Mucosa of descending colon (tissue), 3 donors: ENCODE data around the gene RTN4R. TPM values are rescaled to one million over a fixed set of nuclear protein-coding genes. Genes with fewer than 3 reads are reported as not detected.

Source experiments
- ATAC-seq: fragments of 200-7000 bp; cut with Tn5 transposase; one replicate; pipeline ENCODE4 v1.9.1; 2020; ENCODE audit warnings: mild to moderate bottlenecking, moderate library complexity
- DNase-seq, 3 donors: peaks; one replicate each; pipeline ENCODE4 v3.0.0-alpha.2; 2020
- H3K36me3 ChIP-seq: fragments of 200-600 bp; one replicate; pipeline ENCODE4 v1.8.0; 2021; ENCODE audit warnings: low read depth, mild to moderate bottlenecking
- H3K4me1 ChIP-seq: fragments of 200-600 bp; one replicate; pipeline ENCODE4 v1.8.0; 2021; ENCODE audit warnings: low read depth, mild to moderate bottlenecking
- H3K4me3 ChIP-seq: fragments of 200-600 bp; one replicate; pipeline ENCODE4 v1.8.0; 2021; ENCODE audit warnings: mild to moderate bottlenecking
- H3K9me3 ChIP-seq: fragments of 200-600 bp; one replicate; pipeline ENCODE4 v1.8.0; 2021; ENCODE audit warnings: mild to moderate bottlenecking
- intact Hi-C, 2 donors: fragments of 100-400 bp; cut with DNase I in 1 of 2; cut with micrococcal nuclease in 1 of 2; formaldehyde crosslinking; loops; one replicate each; pipeline versions ENCODE4 v1.11.0 to v1.11.1; 2022; cut with DNase I, micrococcal nuclease
- total RNA-seq, 3 donors: library from RNA; stranded (reverse); fragmentation: NEBNext Ultra II Directional in 2 of 3; extraction: Animal tissue kit (Norgen Biotek cat#: 25700) in 2 of 3; gene quantifications; one replicate each; pipeline versions ENCODE4 v1.2.1 to v1.2.4, GENCODE V29; 2021 to 2023
- TF ChIP-seq, protein P1 (sequence below): fragments of 200-600 bp; IDR thresholded peaks from one replicate; pipeline ENCODE4 v1.8.0; 2022; ENCODE audit warnings: antibody characterized with exemption, mild to moderate bottlenecking
- donor health status: DM: no; HTN: no; CAD: no; lungs with moderate emphysema.
- donor health status: DM: no; HTN: no; CAD: no.
- donor health status: DM: no; HTN: yes; CAD: no.

Gene RTN4R
- total RNA-seq, 3 donors from 2014 or later: 1.6 to 3.5 (median 2.5) TPM

DNA sequence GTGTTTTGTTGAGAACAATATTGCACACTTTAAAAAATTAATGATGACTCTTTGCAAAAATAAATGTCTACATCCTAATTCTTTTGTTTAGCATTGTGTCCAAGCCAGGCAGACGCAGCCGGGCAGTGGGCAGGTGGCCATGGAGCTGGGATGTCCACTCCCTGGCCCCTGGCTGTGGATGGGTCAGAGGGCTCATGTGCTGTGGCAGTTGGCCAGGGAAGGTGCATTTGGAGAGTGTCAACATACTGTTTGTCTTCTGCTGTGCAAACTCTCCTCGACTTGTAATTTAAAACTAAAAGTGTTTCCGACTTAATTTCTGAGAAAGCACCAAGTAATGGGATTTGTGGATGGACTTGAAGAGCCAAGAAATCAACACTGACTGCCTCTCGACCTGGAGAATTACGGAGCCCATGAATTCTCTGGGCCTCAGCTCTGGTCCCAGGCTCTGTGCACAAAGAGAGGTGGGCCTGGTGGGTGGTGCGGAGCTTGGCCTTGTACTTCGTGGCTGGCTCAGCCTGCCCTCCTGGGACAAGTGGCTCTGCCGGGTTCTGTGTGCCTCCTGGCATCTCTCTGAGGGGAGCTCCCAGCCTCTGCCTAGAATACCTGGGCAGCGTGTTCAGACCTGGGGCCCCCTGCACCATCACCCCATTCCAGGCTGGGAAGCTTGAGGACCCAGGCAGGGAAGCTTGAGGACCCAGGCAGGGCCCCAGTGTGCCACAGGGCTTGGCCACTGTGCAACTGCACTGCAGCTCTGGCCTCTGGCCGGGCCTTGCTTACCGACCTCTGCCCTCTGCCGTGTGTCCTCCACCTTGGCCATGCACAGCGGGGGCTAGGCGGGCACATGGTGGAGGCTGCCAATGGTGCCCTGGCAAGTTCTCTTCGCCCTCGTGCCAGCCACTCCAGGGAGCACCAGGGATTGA is 46.4 kb downstream of the RTN4R start:
- TF ChIP-seq, protein P1, sequence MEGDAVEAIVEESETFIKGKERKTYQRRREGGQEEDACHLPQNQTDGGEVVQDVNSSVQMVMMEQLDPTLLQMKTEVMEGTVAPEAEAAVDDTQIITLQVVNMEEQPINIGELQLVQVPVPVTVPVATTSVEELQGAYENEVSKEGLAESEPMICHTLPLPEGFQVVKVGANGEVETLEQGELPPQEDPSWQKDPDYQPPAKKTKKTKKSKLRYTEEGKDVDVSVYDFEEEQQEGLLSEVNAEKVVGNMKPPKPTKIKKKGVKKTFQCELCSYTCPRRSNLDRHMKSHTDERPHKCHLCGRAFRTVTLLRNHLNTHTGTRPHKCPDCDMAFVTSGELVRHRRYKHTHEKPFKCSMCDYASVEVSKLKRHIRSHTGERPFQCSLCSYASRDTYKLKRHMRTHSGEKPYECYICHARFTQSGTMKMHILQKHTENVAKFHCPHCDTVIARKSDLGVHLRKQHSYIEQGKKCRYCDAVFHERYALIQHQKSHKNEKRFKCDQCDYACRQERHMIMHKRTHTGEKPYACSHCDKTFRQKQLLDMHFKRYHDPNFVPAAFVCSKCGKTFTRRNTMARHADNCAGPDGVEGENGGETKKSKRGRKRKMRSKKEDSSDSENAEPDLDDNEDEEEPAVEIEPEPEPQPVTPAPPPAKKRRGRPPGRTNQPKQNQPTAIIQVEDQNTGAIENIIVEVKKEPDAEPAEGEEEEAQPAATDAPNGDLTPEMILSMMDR: no peak
- H3K36me3 ChIP-seq: no peaks in the 10 kb centered on the region
- no peaks in the 10 kb centered on the region for H3K4me1 ChIP-seq
- ATAC-seq (no peak), DNase-seq (no peak)
- no peaks in the 10 kb centered on the region for H3K9me3 ChIP-seq
- intact Hi-C loops: no loop called here
- H3K4me3 ChIP-seq: no peak overlapping the region

DNA sequence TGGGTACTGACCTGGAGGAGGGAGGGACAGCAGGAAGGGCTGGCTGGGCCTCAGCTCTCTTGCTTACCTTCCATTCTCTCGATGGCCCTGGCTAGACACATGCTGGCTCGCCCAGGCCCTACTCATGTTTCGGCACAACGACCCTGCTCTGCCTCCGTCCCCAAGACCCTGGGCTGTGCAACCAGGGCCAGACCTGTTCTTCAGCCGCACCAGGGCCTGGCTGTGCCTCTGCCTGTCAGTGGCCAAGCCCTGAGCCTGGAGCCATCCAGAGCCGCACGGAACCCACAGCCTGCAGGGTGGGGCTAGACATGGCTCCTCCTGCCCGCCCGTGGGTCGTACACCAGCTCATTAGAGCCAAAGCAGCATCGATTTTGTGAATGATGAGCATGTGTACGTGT is 47.5 kb downstream of the RTN4R start:
- TF ChIP-seq, protein P1: no peak
- ATAC-seq: no peak
- intact Hi-C loops: no loop called here

DNA sequence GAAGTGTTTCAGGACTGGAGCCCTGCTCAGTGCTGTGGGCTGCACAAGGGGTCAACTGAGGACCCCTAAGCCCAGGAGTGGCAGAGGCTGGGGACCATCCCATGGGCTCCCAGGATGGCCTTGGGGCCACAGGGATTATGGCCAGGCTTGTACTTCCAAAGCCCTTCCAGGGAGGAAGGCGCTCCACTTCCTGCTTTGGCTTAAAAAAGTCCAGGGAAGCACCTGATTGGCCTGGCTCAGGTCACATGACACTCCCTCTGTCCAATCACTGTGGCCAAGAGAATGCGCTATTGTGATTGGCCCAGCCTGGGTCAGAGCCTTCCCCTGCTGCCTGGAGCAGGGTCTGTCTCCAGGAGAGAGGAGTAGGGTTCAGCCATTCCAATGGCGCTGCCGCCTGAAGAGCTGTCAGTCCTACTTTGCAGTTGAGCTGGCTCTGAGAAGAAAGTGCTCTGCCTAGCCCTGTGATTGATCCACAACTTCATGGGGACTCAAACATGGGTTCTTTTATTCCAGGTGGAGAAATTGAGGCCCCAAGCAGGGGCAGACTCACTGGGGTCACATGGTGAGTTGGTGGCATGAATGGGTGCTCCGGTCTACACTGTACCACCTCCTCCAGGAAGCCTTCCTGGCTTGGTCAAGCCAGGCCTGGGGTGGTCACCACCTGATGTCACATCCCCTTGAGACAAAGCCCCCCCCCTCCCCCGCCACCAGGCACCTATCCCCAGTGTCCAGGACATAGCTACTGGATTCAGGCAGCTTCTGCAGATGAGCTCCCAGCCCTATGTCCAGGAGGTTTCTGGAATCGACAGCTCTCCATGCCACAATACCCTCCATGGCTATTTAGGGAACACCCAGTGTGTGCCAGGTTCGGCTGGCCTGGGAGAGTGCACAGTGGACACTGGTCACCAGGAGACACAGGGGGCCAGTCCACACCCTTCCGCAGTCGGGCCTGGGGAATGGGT is 48.2 kb downstream of the RTN4R start:
- TF ChIP-seq, protein P1: no peak
- H3K36me3 ChIP-seq: no peaks in the 10 kb centered on the region
- DNase-seq: no peak
- H3K4me1 ChIP-seq: no peaks in the 10 kb centered on the region
- H3K9me3 ChIP-seq: no peaks in the 10 kb centered on the region
- ATAC-seq: no peak
- intact Hi-C loops: no loop called here
- no peak overlapping the region for H3K4me3 ChIP-seq

More for the DNA sequence above, 47.5 kb downstream of the RTN4R start:
- Histone ChIP-seq H3K4me1 (no peaks in the 10 kb centered on the region), H3K9me3 (no peaks in the 10 kb centered on the region), H3K4me3 (no peak overlapping the region), H3K36me3 (no peaks in the 10 kb centered on the region)
- no peak for DNase-seq

DNA sequence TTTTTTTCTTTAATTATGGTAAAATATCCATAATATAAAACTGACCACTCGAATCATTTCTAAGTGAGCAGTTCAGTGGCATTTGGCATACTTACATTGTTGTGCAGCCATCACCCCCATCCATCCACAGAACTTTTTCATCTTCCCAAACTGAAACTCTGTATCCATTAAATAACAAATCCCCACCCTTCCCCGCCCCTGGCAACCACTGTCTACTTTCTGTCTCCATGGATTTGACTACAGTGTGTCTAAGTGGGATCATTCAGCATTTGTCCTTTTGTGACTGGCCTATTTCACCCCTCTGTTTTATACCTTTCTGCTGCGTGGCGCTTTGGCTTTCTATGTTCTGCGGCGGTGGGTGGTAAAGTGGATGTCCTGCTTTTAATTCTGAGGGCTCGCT is 49.1 kb downstream of the RTN4R start:
- H3K4me1 ChIP-seq: no peaks in the 10 kb centered on the region
- DNase-seq (no peak), ATAC-seq (no peak)
- intact Hi-C loops: no loop called here
- no peaks in the 10 kb centered on the region for H3K9me3 ChIP-seq
- H3K4me3 ChIP-seq: no peak overlapping the region
- H3K36me3 ChIP-seq: no peaks in the 10 kb centered on the region
- TF ChIP-seq, protein P1: no peak

DNA sequence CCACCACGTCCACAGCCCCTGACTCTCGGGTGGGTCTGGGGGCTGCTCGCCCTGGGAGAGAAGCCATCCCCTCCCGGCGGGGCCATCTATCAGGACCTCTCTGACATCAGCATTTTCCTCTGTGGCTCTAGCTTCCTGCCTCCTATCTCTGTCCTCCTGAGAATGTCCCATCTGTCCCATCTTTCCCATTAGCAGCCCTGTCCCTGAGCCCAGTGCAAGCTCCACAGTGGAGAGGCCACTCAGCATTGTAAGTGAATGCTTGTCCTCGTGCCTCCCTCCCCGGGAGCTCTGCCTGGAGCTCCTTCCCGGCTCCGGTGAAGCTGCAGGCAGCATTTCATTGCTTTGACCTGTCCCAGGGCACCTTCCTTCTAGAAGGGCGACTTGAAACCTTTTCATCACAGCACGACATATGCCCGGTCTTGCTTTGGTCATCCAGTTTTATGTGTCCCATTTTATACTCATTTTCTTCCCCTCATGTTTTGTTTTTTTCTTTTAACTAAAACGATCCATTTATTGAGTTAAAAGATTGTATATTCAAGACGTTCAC is 49.7 kb downstream of the RTN4R start:
- Histone ChIP-seq H3K9me3 (no peaks in the 10 kb centered on the region), H3K4me1 (no peaks in the 10 kb centered on the region), H3K4me3 (no peak overlapping the region), H3K36me3 (no peaks in the 10 kb centered on the region)
- intact Hi-C loops: no loop called here
- no peak for DNase-seq
- TF ChIP-seq, protein P1: no peak
- no peak for ATAC-seq
